H9 (cell line): ENCODE results near the gene ZNF182. TPM values are rescaled to one million over a fixed set of nuclear protein-coding genes. Genes with fewer than 3 reads are reported as not detected.

Source experiments
- DNase-seq: peaks from one replicate; pipeline ENCODE4 v3.0.0-alpha.2; 2017
- H2AFZ ChIP-seq: one replicate; pipeline ENCODE4 v1.6.1; 2013; ENCODE audit warnings: mild to moderate bottlenecking, low read length, control low read depth, moderate library complexity
- H2AK5ac ChIP-seq: 2 replicates; pipeline ENCODE4 v1.6.1; 2013; ENCODE audit warnings: low read length, control low read depth, mixed read lengths; ENCODE audit not compliant: insufficient read length
- H2BK120ac ChIP-seq: one replicate; pipeline ENCODE4 v1.6.1; 2013; ENCODE audit warnings: low read depth, mild to moderate bottlenecking, low read length, control low read depth, inconsistent platforms; ENCODE audit not compliant: poor library complexity, severe bottlenecking
- H2BK12ac ChIP-seq: 2 replicates; pipeline ENCODE4 v1.6.1; 2013; ENCODE audit warnings: low read length, control low read depth, mixed read lengths, low read depth; ENCODE audit not compliant: insufficient read length
- H2BK15ac ChIP-seq: 2 replicates; pipeline ENCODE4 v1.6.1; 2013; ENCODE audit warnings: low read depth, low read length, control low read depth
- H2BK20ac ChIP-seq: one replicate; pipeline ENCODE4 v1.6.1; 2013; ENCODE audit warnings: low read depth, mild to moderate bottlenecking, low read length, control low read depth, inconsistent platforms; ENCODE audit not compliant: poor library complexity, severe bottlenecking
- H2BK5ac ChIP-seq: 2 replicates; pipeline ENCODE4 v1.6.1; 2013; ENCODE audit warnings: low read length, control low read depth, mixed read lengths; ENCODE audit not compliant: insufficient read length
- H3K14ac ChIP-seq: 2 replicates; pipeline ENCODE4 v1.6.1; 2013; ENCODE audit warnings: low read length, control low read depth; ENCODE audit not compliant: insufficient read depth
- H3K18ac ChIP-seq: 2 replicates; pipeline ENCODE4 v1.6.1; 2013; ENCODE audit warnings: low read depth, mild to moderate bottlenecking, mixed read lengths, low read length, control low read depth; ENCODE audit not compliant: insufficient read length
- H3K23ac ChIP-seq: 2 replicates; pipeline ENCODE4 v1.6.1; 2013; ENCODE audit warnings: low read length, control low read depth, mixed read lengths, low read depth; ENCODE audit not compliant: insufficient read length
- H3K23me2 ChIP-seq: 2 replicates; pipeline ENCODE4 v1.6.1; 2013; ENCODE audit warnings: low read depth, mild to moderate bottlenecking, mixed read lengths, low read length, control low read depth; ENCODE audit not compliant: insufficient read length, poor library complexity, severe bottlenecking
- H3K27ac ChIP-seq: 2 replicates; pipeline ENCODE4 v1.5.1; 2013; ENCODE audit warnings: low read length, control low read depth, mixed read lengths, low read depth; ENCODE audit not compliant: insufficient read length
- H3K27me3 ChIP-seq: 2 replicates; pipeline ENCODE4 v1.6.1; 2013; ENCODE audit warnings: low read length, control low read depth, inconsistent platforms; ENCODE audit not compliant: insufficient read depth
- H3K4ac ChIP-seq: 2 replicates; pipeline ENCODE4 v1.6.1; 2013; ENCODE audit warnings: low read depth, mild to moderate bottlenecking, control low read depth, inconsistent platforms, low read length, moderate library complexity
- H3K4me1 ChIP-seq: 2 replicates; pipeline ENCODE4 v1.6.1; 2013; ENCODE audit warnings: low read length, control low read depth, inconsistent platforms; ENCODE audit not compliant: insufficient read depth
- H3K4me2 ChIP-seq: 2 replicates; pipeline ENCODE4 v1.6.1; 2013; ENCODE audit warnings: low read length, control low read depth, mixed read lengths; ENCODE audit not compliant: insufficient read length, insufficient read depth
- H3K56ac ChIP-seq: 2 replicates; pipeline ENCODE4 v1.6.1; 2013; ENCODE audit warnings: low read depth, mild to moderate bottlenecking, mixed read lengths, low read length, control low read depth; ENCODE audit not compliant: insufficient read length
- H3K79me1 ChIP-seq: 2 replicates; pipeline ENCODE4 v1.6.1; 2013; ENCODE audit warnings: low read depth, mild to moderate bottlenecking, moderate library complexity, low read length, control low read depth, inconsistent platforms; ENCODE audit not compliant: insufficient read depth, poor library complexity, severe bottlenecking
- H3K79me2 ChIP-seq: 2 replicates; pipeline ENCODE4 v1.6.1; 2013; ENCODE audit warnings: low read length, control low read depth, inconsistent platforms; ENCODE audit not compliant: insufficient read depth
- H3K9ac ChIP-seq: 2 replicates; pipeline ENCODE4 v1.6.1; 2013; ENCODE audit warnings: low read length, control low read depth, mixed read lengths; ENCODE audit not compliant: insufficient read length; ENCODE audit errors: extremely low read depth
- H3K9me3 ChIP-seq: one replicate; pipeline ENCODE4 v1.6.1; 2013; ENCODE audit warnings: low read depth, low read length, inconsistent platforms; ENCODE audit not compliant: control insufficient read depth
- H3T11ph ChIP-seq: one replicate; pipeline ENCODE4 v1.6.1; 2013; ENCODE audit warnings: mild to moderate bottlenecking, low read length, control low read depth, inconsistent platforms
- H4K20me1 ChIP-seq: one replicate; pipeline ENCODE4 v1.6.1; 2013; ENCODE audit not compliant: control insufficient read depth, insufficient read length, insufficient read depth
- H4K5ac ChIP-seq: 2 replicates; pipeline ENCODE4 v1.6.1; 2013; ENCODE audit warnings: low read depth, mild to moderate bottlenecking, mixed read lengths, low read length, control low read depth; ENCODE audit not compliant: insufficient read length
- H4K8ac ChIP-seq: replicated peaks from 2 replicates; pipeline ENCODE4 v1.6.1; 2013; ENCODE audit warnings: low read length, control low read depth, mixed read lengths, low read depth; ENCODE audit not compliant: insufficient read length
- H4K91ac ChIP-seq: 2 replicates; pipeline ENCODE4 v1.6.1; 2013; ENCODE audit warnings: low read depth, mild to moderate bottlenecking, moderate library complexity, mixed read lengths, low read length, control low read depth; ENCODE audit not compliant: insufficient read length
- H3K27ac Mint-ChIP-seq, 3 experiments: 2 replicates in 2 of 3; 3 replicates in 1 of 3; pipeline ENCODE4 v1.8.0; 2020 to 2021; ENCODE audit warnings: mixed read lengths in 3 of 3, mild to moderate bottlenecking in 1 of 3, moderate library complexity in 1 of 3
- H3K27me3 Mint-ChIP-seq: 2 replicates; pipeline ENCODE4 v1.8.0; 2021; ENCODE audit warnings: low read depth, mild to moderate bottlenecking, moderate library complexity, mixed read lengths
- H3K36me3 Mint-ChIP-seq, 3 experiments: 2 replicates in 2 of 3; 3 replicates in 1 of 3; pipeline ENCODE4 v1.8.0; 2020 to 2021; ENCODE audit warnings: low read depth in 3 of 3, mixed read lengths in 3 of 3; ENCODE audit not compliant: insufficient read depth in 1 of 3
- H3K4me1 Mint-ChIP-seq, 2 experiments: 2 replicates each; pipeline ENCODE4 v1.8.0; 2020; ENCODE audit warnings: mixed read lengths in 2 of 2
- H3K4me3 Mint-ChIP-seq, 2 experiments: 2 replicates in 1 of 2; 3 replicates in 1 of 2; pipeline ENCODE4 v1.8.0; 2020 to 2021; ENCODE audit warnings: mild to moderate bottlenecking in 2 of 2, mixed read lengths in 2 of 2, moderate library complexity in 1 of 2
- H3K9me3 Mint-ChIP-seq, 2 experiments: 2 replicates in 1 of 2; 3 replicates in 1 of 2; pipeline ENCODE4 v1.8.0; 2020; ENCODE audit warnings: mild to moderate bottlenecking in 2 of 2, mixed read lengths in 2 of 2, moderate library complexity in 1 of 2
- WGBS: extraction: QIAGEN DNeasy Blood & Tissue Kit; methylation state at CpG from one replicate; pipeline ENCODE4 v1.1.7; 2013; ENCODE audit warnings: missing lambda C conversion rate, low lambda C conversion rate, mixed read lengths; ENCODE audit not compliant: insufficient read length; ENCODE audit errors: extremely low coverage; 5-methylcytosine and 5-hydroxymethylcytosine counted together
- total RNA-seq: library from RNA; stranded (reverse); gene quantifications from 2 replicates; pipeline ENCODE4 v1.2.1, GENCODE V29; 2021
- TF ChIP-seq, protein P1 (sequence below): fragments of 200-600 bp; sonication (generic); conservative IDR thresholded peaks from 3 replicates; pipeline ENCODE4 v1.8.0; 2021; ENCODE audit warnings: antibody characterized with exemption, mild to moderate bottlenecking

The ZNF182 gene
- total RNA-seq, 1 experiment from 2014 or later = 7.6 TPM

DNA sequence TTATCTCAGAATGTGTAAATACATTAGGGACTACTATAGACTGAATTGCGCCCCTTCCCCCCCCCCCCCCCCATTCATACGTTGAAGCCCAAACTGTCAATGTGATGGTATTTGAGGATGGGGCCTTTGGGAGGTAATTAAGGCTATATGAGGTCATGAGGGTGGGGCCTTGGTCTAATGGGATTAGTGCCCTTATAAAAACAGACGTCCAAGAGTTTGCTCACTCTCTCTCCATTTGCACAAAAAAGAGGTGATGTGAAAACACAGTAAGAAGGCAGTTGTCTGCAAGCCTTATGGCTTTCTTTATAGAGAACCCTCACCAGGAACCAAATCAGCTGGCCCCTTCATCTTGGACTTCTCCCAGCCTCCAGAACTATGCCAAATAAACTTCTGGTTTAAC, 18.3 kb upstream of the ZNF182 start:
- Histone ChIP-seq H2BK20ac (no peak overlapping the region), H4K5ac (no peak overlapping the region), H3K9ac (no peak overlapping the region), H3K79me2 (no peaks in the 10 kb centered on the region), H4K20me1 (no peaks in the 10 kb centered on the region), H3K23ac (no peak overlapping the region), H3K4ac (no peak overlapping the region), H3K14ac (no peak overlapping the region), H3T11ph (no peak overlapping the region), H2AFZ (no peak overlapping the region), H3K56ac (no peak overlapping the region), H2BK120ac (no peak overlapping the region), H3K23me2 (no peaks in the 10 kb centered on the region), H3K18ac (no peak overlapping the region), H4K8ac (no peak overlapping the region), H3K9me3 (peaks cover 20% of the 10 kb centered on the region), H3K27ac (no peak overlapping the region), H3K4me2 (no peak overlapping the region), H3K79me1 (no peaks in the 10 kb centered on the region), H2BK12ac (no peak overlapping the region), H3K27me3 (no peaks in the 10 kb centered on the region), H2BK15ac (no peak overlapping the region), H2BK5ac (no peak overlapping the region), H3K4me1 (no peaks in the 10 kb centered on the region), H4K91ac (no peak overlapping the region), H2AK5ac (no peak overlapping the region)
- H3K9me3 Mint-ChIP-seq = peaks cover 53 to 58% of the 10 kb centered on the region in 2 experiments
- H3K27ac Mint-ChIP-seq = no peak overlapping the region
- no peaks in the 10 kb centered on the region; the same call in 1 of the 2 replicates for H3K27me3 Mint-ChIP-seq
- no peak overlapping the region; a peak in 1 of 5 replicates for H3K4me3 Mint-ChIP-seq
- no peak for DNase-seq
- peaks cover 4 to 7% of the 10 kb centered on the region in 2 experiments for H3K4me1 Mint-ChIP-seq
- whole genome bisulfite sequencing = no CpG with 5 or more reads among the region's 3 CpGs
- peaks cover 0 to 5% (median 0%) of the 10 kb centered on the region in 3 experiments; a peak in 3 of 7 replicates for H3K36me3 Mint-ChIP-seq
- TF ChIP-seq, protein P1, sequence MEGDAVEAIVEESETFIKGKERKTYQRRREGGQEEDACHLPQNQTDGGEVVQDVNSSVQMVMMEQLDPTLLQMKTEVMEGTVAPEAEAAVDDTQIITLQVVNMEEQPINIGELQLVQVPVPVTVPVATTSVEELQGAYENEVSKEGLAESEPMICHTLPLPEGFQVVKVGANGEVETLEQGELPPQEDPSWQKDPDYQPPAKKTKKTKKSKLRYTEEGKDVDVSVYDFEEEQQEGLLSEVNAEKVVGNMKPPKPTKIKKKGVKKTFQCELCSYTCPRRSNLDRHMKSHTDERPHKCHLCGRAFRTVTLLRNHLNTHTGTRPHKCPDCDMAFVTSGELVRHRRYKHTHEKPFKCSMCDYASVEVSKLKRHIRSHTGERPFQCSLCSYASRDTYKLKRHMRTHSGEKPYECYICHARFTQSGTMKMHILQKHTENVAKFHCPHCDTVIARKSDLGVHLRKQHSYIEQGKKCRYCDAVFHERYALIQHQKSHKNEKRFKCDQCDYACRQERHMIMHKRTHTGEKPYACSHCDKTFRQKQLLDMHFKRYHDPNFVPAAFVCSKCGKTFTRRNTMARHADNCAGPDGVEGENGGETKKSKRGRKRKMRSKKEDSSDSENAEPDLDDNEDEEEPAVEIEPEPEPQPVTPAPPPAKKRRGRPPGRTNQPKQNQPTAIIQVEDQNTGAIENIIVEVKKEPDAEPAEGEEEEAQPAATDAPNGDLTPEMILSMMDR = no peak
